Transverse colon (tissue), 4 donors: ENCODE measurements around the gene LAMP2. TPM values are rescaled to one million over a fixed set of nuclear protein-coding genes. Genes with fewer than 3 reads are reported as not detected.

ENCODE experiments used
- DNase-seq: peaks from one replicate; pipeline ENCODE4 v3.0.0-alpha.2; 2019
- H3K27ac ChIP-seq, 4 donors: fragments of 200-600 bp; sonication (generic); 2 replicates each; pipeline ENCODE4 v1.5.1; 2016 to 2018; ENCODE audit warnings: inconsistent platforms in 4 of 4
- H3K27me3 ChIP-seq: fragments of 200-600 bp; sonication (generic); 2 replicates; pipeline ENCODE4 v1.5.1; 2017; ENCODE audit warnings: inconsistent platforms
- H3K36me3 ChIP-seq, 4 donors: fragments of 200-600 bp; sonication (generic); 2 replicates each; pipeline ENCODE4 v1.5.1; 2017 to 2019; ENCODE audit warnings: inconsistent platforms in 4 of 4
- H3K4me1 ChIP-seq, 4 donors: fragments of 200-600 bp; sonication (generic); 2 replicates each; pipeline ENCODE4 v1.5.1; 2017 to 2020; ENCODE audit warnings: inconsistent platforms in 4 of 4
- H3K4me3 ChIP-seq, 4 donors: fragments of 200-600 bp; sonication (generic); 1 replicate in 1 of 4; 2 replicates in 3 of 4; pipeline versions ENCODE4 v1.5.1 to v1.6.1; 2017 to 2019; ENCODE audit warnings: inconsistent platforms in 4 of 4
- H3K9me3 ChIP-seq, 2 donors: fragments of 200-600 bp; sonication (generic); 2 replicates each; pipeline ENCODE4 v1.5.1; 2017 to 2019; ENCODE audit warnings: inconsistent platforms in 2 of 2
- CTCF ChIP-seq, 5 experiments: fragments of 200-600 bp in 3 of 5; fragments of 450-650 bp in 2 of 5; sonication (generic) in 3 of 5; IDR thresholded peaks; 1 replicate in 2 of 5; 2 replicates in 3 of 5; pipeline ENCODE4 v1.5.1; 2016 to 2017; ENCODE audit warnings: antibody characterized with exemption in 5 of 5, inconsistent platforms in 3 of 5, mild to moderate bottlenecking in 2 of 5, moderate library complexity in 1 of 5
- EP300 ChIP-seq: sonication (generic); formaldehyde crosslinking; IDR thresholded peaks from one replicate; pipeline ENCODE4 v1.6.1; 2017; ENCODE audit warnings: antibody characterized with exemption, low read depth
- POLR2A ChIP-seq: fragments of 450-650 bp; IDR thresholded peaks from one replicate; pipeline ENCODE4 v1.6.1; 2016; ENCODE audit warnings: antibody characterized with exemption, mild to moderate bottlenecking, moderate library complexity
- POLR2AphosphoS5 ChIP-seq, 3 donors: sonication (generic); formaldehyde crosslinking; IDR thresholded peaks; one replicate each; pipeline ENCODE4 v1.6.1; 2016; ENCODE audit warnings: antibody characterized with exemption in 3 of 3
- WGBS, 2 donors: methylation state at CpG; one replicate each; pipeline ENCODE4 v1.1.5; 2018; ENCODE audit warnings: low coverage in 1 of 2; 5-methylcytosine and 5-hydroxymethylcytosine counted together
- in situ Hi-C, 4 donors: fragments of 200-750 bp; cut with MboI; loops; one replicate each; pipeline versions ENCODE4 v1.15.0 to v1.15.1; 2017; ENCODE audit warnings: low sequenced_read_pairs in 3 of 4, low pct_ligation_motif_present in 1 of 4, low pct_unique_long_range_greater_than_20kb in 1 of 4
- intact Hi-C: fragments of 100-400 bp; cut with DNase I; formaldehyde crosslinking; loops from one replicate; pipeline ENCODE4 v1.15.1; 2023; ENCODE audit warnings: low total_unique reads
- total RNA-seq, 4 donors: library from RNA; depleted of rRNA; stranded (reverse); fragments of >200 nt; gene quantifications; one replicate each; pipeline ENCODE4 v1.1.0, GENCODE V29; 2016

LAMP2 gene
- total RNA-seq, 4 donors from 2014 or later: 44.6 to 93.8 (median 66.0) TPM

GRCh38 chrX:120459309-120459708, 9.8 kb downstream of the LAMP2 start:
- no peak overlapping the region for H3K27ac ChIP-seq
- in situ Hi-C loops: loop anchor here in 1 of 4 donors (25.0 kb wide), 1 partner anchor 197 kb away; the partner anchor contains the start of gene ZBTB33
- no peak for TF ChIP-seq POLR2A
- TF ChIP-seq CTCF (IDR thresholded peaks at IDR 0.05): no peak
- TF ChIP-seq EP300: no peak
- TF ChIP-seq POLR2AphosphoS5 (IDR thresholded peaks at IDR 0.05): no peak
- no peak overlapping the region for H3K4me3 ChIP-seq
- no peaks in the 10 kb centered on the region for H3K9me3 ChIP-seq
- no peaks in the 10 kb centered on the region for H3K36me3 ChIP-seq
- peaks cover 0 to 33% (median 2%) of the 10 kb centered on the region in 4 donors for H3K4me1 ChIP-seq
- intact Hi-C loops: no loop called here
- no peak for DNase-seq
- no peaks in the 10 kb centered on the region for H3K27me3 ChIP-seq

GRCh38 chrX:120457766-120458180, 11.3 kb downstream of the LAMP2 start:
- TF ChIP-seq CTCF (IDR thresholded peaks at IDR 0.05) (no peak), POLR2AphosphoS5 (IDR thresholded peaks at IDR 0.05) (no peak), EP300 (no peak), POLR2A (no peak)
- Histone ChIP-seq H3K9me3 (no peaks in the 10 kb centered on the region), H3K4me1 (peaks cover 0 to 28% (median under 1%) of the 10 kb centered on the region in 4 donors), H3K36me3 (no peaks in the 10 kb centered on the region), H3K27ac (peak overlapping the region in 2 of 4 donors; percentile 23 to 28), H3K4me3 (no peak overlapping the region), H3K27me3 (no peaks in the 10 kb centered on the region)
- WGBS, 2 donors: 12% methylated on average over 2 of the region's 2 CpGs; no CpG with 5 or more reads in 1 of the 2 donors
- in situ Hi-C loops: loop anchor here in 1 of 4 donors (25.0 kb wide), 1 partner anchor 195 kb away; the partner anchor contains the start of gene ZBTB33
- intact Hi-C loops: no loop called here
- DNase-seq: no peak

- intact Hi-C loops: no loop called here
- peak overlapping the region in 1 of 4 donors; percentile 28 for H3K27ac ChIP-seq
- in situ Hi-C loops: loop anchor here in 1 of 4 donors (25.0 kb wide), 1 partner anchor 195 kb away; the partner anchor contains the start of gene ZBTB33
Measured at GRCh38 chrX:120456973-120457372, 12.1 kb downstream of the LAMP2 start.

GRCh38 chrX:120453985-120454384, 15.1 kb downstream of the LAMP2 start:
- Histone ChIP-seq H3K27me3 (no peaks in the 10 kb centered on the region), H3K4me3 (no peak overlapping the region), H3K4me1 (peaks cover 0 to 21% (median 0%) of the 10 kb centered on the region in 4 donors), H3K9me3 (no peaks in the 10 kb centered on the region), H3K36me3 (no peaks in the 10 kb centered on the region), H3K27ac (no peak overlapping the region)
- in situ Hi-C loops: loop anchor here in 1 of 4 donors (25.0 kb wide), 1 partner anchor 192 kb away; the partner anchor contains the start of gene ZBTB33
- TF ChIP-seq EP300: no peak
- no peak for TF ChIP-seq CTCF (IDR thresholded peaks at IDR 0.05)
- no peak for TF ChIP-seq POLR2A
- TF ChIP-seq POLR2AphosphoS5 (IDR thresholded peaks at IDR 0.05): no peak
- DNase-seq: no peak
- intact Hi-C loops: no loop called here
- WGBS, 2 donors: 68 to 96% methylated on average over 5 of the region's 5 CpGs

More at GRCh38 chrX:120456973-120457372, 12.1 kb downstream of the LAMP2 start:
- DNase-seq: no peak
- no peaks in the 10 kb centered on the region for H3K27me3 ChIP-seq
- peaks cover 0 to 23% (median 0%) of the 10 kb centered on the region in 4 donors for H3K4me1 ChIP-seq
- no peaks in the 10 kb centered on the region for H3K36me3 ChIP-seq
- TF ChIP-seq CTCF (IDR thresholded peaks at IDR 0.05) (no peak), POLR2AphosphoS5 (IDR thresholded peaks at IDR 0.05) (no peak), EP300 (no peak), POLR2A (no peak)
- WGBS, 2 donors: 17 to 38% methylated on average over 1 to 4 of the region's 4 CpGs
- H3K9me3 ChIP-seq: no peaks in the 10 kb centered on the region
- H3K4me3 ChIP-seq: no peak overlapping the region
